ENCODE results near the gene TLE2. TPM values are rescaled to one million over a fixed set of nuclear protein-coding genes. Genes with fewer than 3 reads are reported as not detected.

Gene TLE2
- total RNA-seq, 2 experiments from 2014 or later: 1.2 to 1.6 TPM

DNA sequence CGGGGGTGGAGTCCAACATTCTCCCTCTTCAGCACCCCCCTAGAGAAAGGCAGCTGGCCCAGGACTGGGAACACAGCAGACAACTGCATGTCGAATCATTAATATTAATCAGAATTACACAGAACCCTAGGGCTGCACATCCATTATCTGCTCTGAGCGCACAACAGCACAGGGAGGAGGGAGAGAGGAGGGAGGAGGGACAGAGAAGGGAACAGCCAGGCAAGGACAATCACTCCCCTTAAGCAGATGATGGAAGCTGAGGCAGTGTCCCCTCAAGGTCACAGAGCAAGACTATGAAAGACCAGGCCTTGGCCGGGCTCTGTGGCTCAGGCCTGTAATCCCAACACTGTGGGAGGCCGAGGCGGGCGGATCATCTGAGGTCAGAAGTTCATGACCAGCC, 26.0 kb downstream of the TLE2 start:
- ChIA-PET CTCF (ENCODE audit: unreplicated experiment) (no interaction called here), POLR2A (no interaction called here)
- H3K9me3 ChIP-seq (ENCODE audit: low read length): no peaks in the 10 kb centered on the region
- no peak overlapping the region for H3K27ac ChIP-seq (ENCODE audit: low read depth, low read length, poor library complexity, severe bottlenecking)
- no peak for DNase-seq (ENCODE audit: low spot score)
- H3K36me3 ChIP-seq (ENCODE audit: insufficient read depth, low read length): no peaks in the 10 kb centered on the region
- intact Hi-C loops (cut with micrococcal nuclease; ENCODE audit: unreplicated experiment): no loop called here
- peaks cover 5% of the 10 kb centered on the region for H3K4me1 ChIP-seq (ENCODE audit: insufficient read depth, low read length, poor library complexity, severe bottlenecking)
- no peaks in the 10 kb centered on the region for H4K20me1 ChIP-seq (ENCODE audit: insufficient read depth, low read length)
- H3K4me2 ChIP-seq (ENCODE audit: low read length): no peak overlapping the region
- TF ChIP-seq EZH2phosphoT487 (IDR thresholded peaks at IDR 0.05; ENCODE audit: borderline replicate concordance, low read depth, low read length): no peak
- TF ChIP-seq, protein P1, sequence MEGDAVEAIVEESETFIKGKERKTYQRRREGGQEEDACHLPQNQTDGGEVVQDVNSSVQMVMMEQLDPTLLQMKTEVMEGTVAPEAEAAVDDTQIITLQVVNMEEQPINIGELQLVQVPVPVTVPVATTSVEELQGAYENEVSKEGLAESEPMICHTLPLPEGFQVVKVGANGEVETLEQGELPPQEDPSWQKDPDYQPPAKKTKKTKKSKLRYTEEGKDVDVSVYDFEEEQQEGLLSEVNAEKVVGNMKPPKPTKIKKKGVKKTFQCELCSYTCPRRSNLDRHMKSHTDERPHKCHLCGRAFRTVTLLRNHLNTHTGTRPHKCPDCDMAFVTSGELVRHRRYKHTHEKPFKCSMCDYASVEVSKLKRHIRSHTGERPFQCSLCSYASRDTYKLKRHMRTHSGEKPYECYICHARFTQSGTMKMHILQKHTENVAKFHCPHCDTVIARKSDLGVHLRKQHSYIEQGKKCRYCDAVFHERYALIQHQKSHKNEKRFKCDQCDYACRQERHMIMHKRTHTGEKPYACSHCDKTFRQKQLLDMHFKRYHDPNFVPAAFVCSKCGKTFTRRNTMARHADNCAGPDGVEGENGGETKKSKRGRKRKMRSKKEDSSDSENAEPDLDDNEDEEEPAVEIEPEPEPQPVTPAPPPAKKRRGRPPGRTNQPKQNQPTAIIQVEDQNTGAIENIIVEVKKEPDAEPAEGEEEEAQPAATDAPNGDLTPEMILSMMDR (conservative IDR thresholded peaks at IDR 0.05; ENCODE audit: low read length): no peak
- no peaks in the 10 kb centered on the region for H3K9me2 ChIP-seq (ENCODE audit: insufficient read depth, low read length)
- no peaks in the 10 kb centered on the region for H3K79me2 ChIP-seq (ENCODE audit: insufficient read depth, low read depth, low read length)
- no TSS peak for BruUV-seq (replicated peaks)
- H3K4me3 ChIP-seq (ENCODE audit: low read depth, low read length, poor library complexity, severe bottlenecking): no peak overlapping the region
- no peak overlapping the region for H2AFZ ChIP-seq (ENCODE audit: low read length)

DNA sequence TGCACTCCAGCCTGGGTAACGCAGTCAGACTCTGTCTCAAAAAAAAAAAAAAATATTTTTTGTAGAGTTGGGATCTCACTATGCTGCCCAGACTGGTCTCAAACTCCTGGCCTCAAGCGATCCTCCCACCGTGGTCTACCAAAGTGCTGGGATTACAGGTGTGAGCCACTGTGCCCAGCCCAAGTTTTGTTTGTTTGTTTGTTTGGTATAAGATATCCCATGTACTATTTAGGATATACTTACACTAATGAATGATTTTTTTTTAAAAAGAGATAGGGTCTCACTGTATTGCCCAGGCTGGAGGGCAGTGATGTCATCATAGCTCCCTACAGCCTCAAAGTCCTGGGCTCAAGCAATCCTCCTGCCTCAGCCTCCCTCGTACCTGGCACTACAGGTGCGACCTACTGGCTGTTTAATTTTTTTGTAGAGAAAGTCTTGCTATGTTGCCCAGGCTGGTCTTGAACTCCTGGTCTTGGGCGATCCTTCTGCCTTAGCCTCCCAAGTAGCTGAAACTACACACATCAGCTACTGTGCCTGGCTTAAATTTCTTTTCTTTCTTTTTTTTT, 27.8 kb downstream of the TLE2 start:
- Histone ChIP-seq H3K36me3 (ENCODE audit: insufficient read depth, low read length) (no peaks in the 10 kb centered on the region), H3K79me2 (ENCODE audit: insufficient read depth, low read depth, low read length) (no peaks in the 10 kb centered on the region), H3K4me3 (ENCODE audit: low read depth, low read length, poor library complexity, severe bottlenecking) (no peak overlapping the region), H2AFZ (ENCODE audit: low read length) (no peak overlapping the region), H3K27ac (ENCODE audit: low read depth, low read length, poor library complexity, severe bottlenecking) (no peak overlapping the region), H3K9me2 (ENCODE audit: insufficient read depth, low read length) (no peaks in the 10 kb centered on the region), H3K4me1 (ENCODE audit: insufficient read depth, low read length, poor library complexity, severe bottlenecking) (no peaks in the 10 kb centered on the region), H3K4me2 (ENCODE audit: low read length) (no peak overlapping the region), H3K9me3 (ENCODE audit: low read length) (no peaks in the 10 kb centered on the region), H4K20me1 (ENCODE audit: insufficient read depth, low read length) (no peaks in the 10 kb centered on the region)
- DNase-seq (ENCODE audit: low spot score): no peak
- CTCF ChIA-PET (ENCODE audit: unreplicated experiment): no interaction called here
- intact Hi-C loops (cut with micrococcal nuclease; ENCODE audit: unreplicated experiment): no loop called here
- TF ChIP-seq, protein P1 (conservative IDR thresholded peaks at IDR 0.05; ENCODE audit: low read length): no peak
- POLR2A ChIA-PET: no interaction called here
- no TSS peak for BruUV-seq (replicated peaks)

DNA sequence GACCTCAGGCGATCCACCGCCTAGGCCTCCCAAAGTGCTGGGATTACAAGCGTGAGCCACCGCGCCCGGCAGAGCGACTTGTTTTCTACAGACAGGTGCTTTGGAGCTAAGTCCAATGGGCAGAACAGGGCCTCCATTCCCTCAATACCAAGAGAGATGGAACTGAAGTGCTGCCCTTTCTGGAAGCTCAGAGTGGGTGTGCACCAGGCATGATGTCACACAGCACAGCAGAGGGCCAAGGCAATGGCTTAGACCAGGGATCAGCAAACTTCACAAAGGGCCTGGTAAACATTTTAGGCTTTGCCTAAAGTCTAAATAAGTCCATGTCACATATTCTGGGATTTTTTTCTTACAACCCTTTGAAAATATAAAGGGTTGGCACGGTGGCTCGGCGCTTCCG, 30.4 kb downstream of the TLE2 start:
- Histone ChIP-seq H4K20me1 (ENCODE audit: insufficient read depth, low read length) (no peaks in the 10 kb centered on the region), H3K9me2 (ENCODE audit: insufficient read depth, low read length) (no peaks in the 10 kb centered on the region), H2AFZ (ENCODE audit: low read length) (no peak overlapping the region), H3K4me1 (ENCODE audit: insufficient read depth, low read length, poor library complexity, severe bottlenecking) (no peaks in the 10 kb centered on the region), H3K36me3 (ENCODE audit: insufficient read depth, low read length) (no peaks in the 10 kb centered on the region), H3K4me3 (ENCODE audit: low read depth, low read length, poor library complexity, severe bottlenecking) (no peak overlapping the region), H3K9me3 (ENCODE audit: low read length) (no peaks in the 10 kb centered on the region), H3K4me2 (ENCODE audit: low read length) (no peak overlapping the region), H3K79me2 (ENCODE audit: insufficient read depth, low read depth, low read length) (no peaks in the 10 kb centered on the region), H3K27ac (ENCODE audit: low read depth, low read length, poor library complexity, severe bottlenecking) (no peak overlapping the region)
- no TSS peak for BruUV-seq (replicated peaks)
- CTCF ChIA-PET (ENCODE audit: unreplicated experiment): no interaction called here
- POLR2A ChIA-PET: no interaction called here
- intact Hi-C loops (cut with micrococcal nuclease; ENCODE audit: unreplicated experiment): no loop called here
- DNase-seq (ENCODE audit: low spot score): no peak
- TF ChIP-seq EZH2phosphoT487 (IDR thresholded peaks at IDR 0.05; ENCODE audit: borderline replicate concordance, low read depth, low read length): no peak
- TF ChIP-seq, protein P1 (conservative IDR thresholded peaks at IDR 0.05; ENCODE audit: low read length): no peak
